Keratinocyte (primary cell): Measurements from ENCODE around the gene OPRL1. TPM values are rescaled to one million over a fixed set of nuclear protein-coding genes. Genes with fewer than 3 reads are reported as not detected.

Source experiments
- DNase-seq: peaks from one replicate; pipeline ENCODE4 v3.0.0-alpha.2; 2011; ENCODE audit warnings: low read depth, missing footprints, low spot score
- FAIRE-seq: peaks from 2 replicates; lab custom pipeline; 2011; peaks lifted over from hg19 to GRCh38; lab: Jason Lieb, UNC
- H2AFZ ChIP-seq: 2 replicates; pipeline ENCODE4 v1.6.0; 2012; ENCODE audit warnings: low read length, control low read depth, inconsistent platforms; ENCODE audit not compliant: control insufficient read depth
- H3K27ac ChIP-seq: 2 replicates; pipeline ENCODE4 v1.5.1; 2011; ENCODE audit warnings: low read length; ENCODE audit not compliant: control insufficient read depth, insufficient read depth
- H3K27me3 ChIP-seq: 3 replicates; pipeline ENCODE4 v1.6.0; 2011; ENCODE audit warnings: low read length; ENCODE audit not compliant: control insufficient read depth, insufficient read depth; ENCODE audit errors: extremely low read depth
- H3K36me3 ChIP-seq, 2 experiments: 2 replicates in 1 of 2; 3 replicates in 1 of 2; pipeline ENCODE4 v1.5.1; 2011; ENCODE audit warnings: low read length in 2 of 2, mild to moderate bottlenecking in 1 of 2; ENCODE audit not compliant: control insufficient read depth in 2 of 2, insufficient read depth in 2 of 2; ENCODE audit errors: extremely low read depth in 1 of 2
- H3K4me1 ChIP-seq: 3 replicates; pipeline ENCODE4 v1.5.1; 2011; ENCODE audit warnings: low read length; ENCODE audit not compliant: control insufficient read depth, insufficient read depth; ENCODE audit errors: extremely low read depth
- H3K4me2 ChIP-seq: 3 replicates; pipeline ENCODE4 v1.6.0; 2011; ENCODE audit warnings: low read depth, low read length; ENCODE audit not compliant: control insufficient read depth, insufficient read depth; ENCODE audit errors: extremely low read depth
- H3K4me3 ChIP-seq, 3 experiments: fragments of 200-600 bp in 1 of 3; sonication (generic) in 1 of 3; 2 replicates in 2 of 3; 3 replicates in 1 of 3; pipeline ENCODE4 v1.5.1; 2011 to 2016; ENCODE audit warnings: low read length in 3 of 3, mild to moderate bottlenecking in 3 of 3, control low read depth in 2 of 3, inconsistent platforms in 1 of 3, low read depth in 1 of 3, mixed read lengths in 1 of 3, mixed run types in 1 of 3, moderate library complexity in 1 of 3; ENCODE audit not compliant: control insufficient read depth in 2 of 3, insufficient read depth in 2 of 3; ENCODE audit errors: extremely low read depth in 1 of 3
- H3K79me2 ChIP-seq: 2 replicates; pipeline ENCODE4 v1.6.0; 2012; ENCODE audit warnings: low read length; ENCODE audit not compliant: control insufficient read depth, insufficient read depth
- H3K9ac ChIP-seq: 3 replicates; pipeline ENCODE4 v1.6.0; 2011; ENCODE audit warnings: low read length; ENCODE audit not compliant: control insufficient read depth, insufficient read depth; ENCODE audit errors: extremely low read depth
- H3K9me1 ChIP-seq: 3 replicates; pipeline ENCODE4 v1.6.0; 2011; ENCODE audit warnings: low read length; ENCODE audit not compliant: control insufficient read depth, insufficient read depth; ENCODE audit errors: extremely low read depth
- H3K9me3 ChIP-seq: 2 replicates; pipeline ENCODE4 v1.5.1; 2012; ENCODE audit warnings: low read depth, low read length; ENCODE audit not compliant: control insufficient read depth
- H4K20me1 ChIP-seq: 3 replicates; pipeline ENCODE4 v1.6.0; 2011; ENCODE audit warnings: low read length; ENCODE audit not compliant: control insufficient read depth, insufficient read depth; ENCODE audit errors: extremely low read depth
- EZH2 ChIP-seq: IDR thresholded peaks from one replicate; pipeline ENCODE4 v1.6.1; 2012; ENCODE audit warnings: inconsistent platforms, mild to moderate bottlenecking, low read length, moderate library complexity
- dilution Hi-C: fragments of 300-500 bp; cut with MboI; formaldehyde crosslinking; loops from one replicate; pipeline ENCODE4 v1.7.0; 2020; ENCODE audit warnings: low sequenced_read_pairs; ENCODE audit not compliant: extremely low pct_ligation_motif_present
- polyA plus RNA-seq, 5 experiments: library from polyadenylated mRNA; depleted of rRNA in 3 of 5; stranded (reverse) in 3 of 5; stranded (forward) in 1 of 5; unstranded in 1 of 5; fragments of >200 nt; gene quantifications; 1 replicate in 1 of 5; 2 replicates in 3 of 5; 3 replicates in 1 of 5; pipeline versions ENCODE4 v1.2.1 to v1.2.3, GENCODE V29; 2011 to 2012; ENCODE audit warnings: missing spikeins in 2 of 5, low read depth in 1 of 5, low replicate concordance in 1 of 5
- TF ChIP-seq, protein P1 (sequence below), 3 experiments: IDR thresholded peaks in 1 of 3; conservative IDR thresholded peaks in 1 of 3; optimal IDR thresholded peaks in 1 of 3; 2 replicates in 2 of 3; 3 replicates in 1 of 3; pipeline versions ENCODE3 to v1.5.1; 2011; ENCODE audit warnings: low read length in 3 of 3, mild to moderate bottlenecking in 3 of 3, moderate library complexity in 2 of 3, control low read depth in 1 of 3, inconsistent platforms in 1 of 3; ENCODE audit not compliant: insufficient read depth in 2 of 3; ENCODE audit errors: extremely low read depth in 1 of 3

The OPRL1 gene
- polyA plus RNA-seq, 1 donor (not counting 4 experiments of a cell fraction or from before 2014, with no cell fraction given) = 0.25 TPM

GRCh38 chr20:64083804-64084684 is 4.2 kb downstream of the OPRL1 start, which contains the start of gene LKAAEAR1:
Gene LKAAEAR1, minus strand, starts transcription at chr20:64084398. Its CDS starts 179 bp downstream, at chr20:64084219.
- Histone ChIP-seq H3K9ac (no peak within 1 kb of the TSS), H3K4me3 (peak within 1 kb of the TSS; percentile 32 to 38 (median 38)), H3K27me3 (peaks cover 43% of the 10 kb centered on the region), H2AFZ (peak within 1 kb of the TSS; percentile 51), H3K4me2 (peak within 1 kb of the TSS; percentile 78), H3K36me3 (no peaks in the 10 kb centered on the region), H3K9me1 (no peaks in the 10 kb centered on the region), H3K27ac (no peak within 1 kb of the TSS), H3K9me3 (no peaks in the 10 kb centered on the region), H3K79me2 (no peaks in the 10 kb centered on the region), H3K4me1 (peaks cover 6% of the 10 kb centered on the region), H4K20me1 (no peaks in the 10 kb centered on the region)
- TF ChIP-seq, protein P1, sequence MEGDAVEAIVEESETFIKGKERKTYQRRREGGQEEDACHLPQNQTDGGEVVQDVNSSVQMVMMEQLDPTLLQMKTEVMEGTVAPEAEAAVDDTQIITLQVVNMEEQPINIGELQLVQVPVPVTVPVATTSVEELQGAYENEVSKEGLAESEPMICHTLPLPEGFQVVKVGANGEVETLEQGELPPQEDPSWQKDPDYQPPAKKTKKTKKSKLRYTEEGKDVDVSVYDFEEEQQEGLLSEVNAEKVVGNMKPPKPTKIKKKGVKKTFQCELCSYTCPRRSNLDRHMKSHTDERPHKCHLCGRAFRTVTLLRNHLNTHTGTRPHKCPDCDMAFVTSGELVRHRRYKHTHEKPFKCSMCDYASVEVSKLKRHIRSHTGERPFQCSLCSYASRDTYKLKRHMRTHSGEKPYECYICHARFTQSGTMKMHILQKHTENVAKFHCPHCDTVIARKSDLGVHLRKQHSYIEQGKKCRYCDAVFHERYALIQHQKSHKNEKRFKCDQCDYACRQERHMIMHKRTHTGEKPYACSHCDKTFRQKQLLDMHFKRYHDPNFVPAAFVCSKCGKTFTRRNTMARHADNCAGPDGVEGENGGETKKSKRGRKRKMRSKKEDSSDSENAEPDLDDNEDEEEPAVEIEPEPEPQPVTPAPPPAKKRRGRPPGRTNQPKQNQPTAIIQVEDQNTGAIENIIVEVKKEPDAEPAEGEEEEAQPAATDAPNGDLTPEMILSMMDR (optimal IDR thresholded peaks at IDR 0.05 in 1 of 3, IDR thresholded peaks at IDR 0.05 in 1 of 3, conservative IDR thresholded peaks at IDR 0.05 in 1 of 3; ENCODE audit: extremely low read depth in 1 of 3, insufficient read depth in 2 of 3, low read length in 3 of 3) = no peak
- TF ChIP-seq EZH2 = peak; percentile 79
- FAIRE-seq (no peak), DNase-seq (no peak)
- dilution Hi-C loops = no loop called here

DNA sequence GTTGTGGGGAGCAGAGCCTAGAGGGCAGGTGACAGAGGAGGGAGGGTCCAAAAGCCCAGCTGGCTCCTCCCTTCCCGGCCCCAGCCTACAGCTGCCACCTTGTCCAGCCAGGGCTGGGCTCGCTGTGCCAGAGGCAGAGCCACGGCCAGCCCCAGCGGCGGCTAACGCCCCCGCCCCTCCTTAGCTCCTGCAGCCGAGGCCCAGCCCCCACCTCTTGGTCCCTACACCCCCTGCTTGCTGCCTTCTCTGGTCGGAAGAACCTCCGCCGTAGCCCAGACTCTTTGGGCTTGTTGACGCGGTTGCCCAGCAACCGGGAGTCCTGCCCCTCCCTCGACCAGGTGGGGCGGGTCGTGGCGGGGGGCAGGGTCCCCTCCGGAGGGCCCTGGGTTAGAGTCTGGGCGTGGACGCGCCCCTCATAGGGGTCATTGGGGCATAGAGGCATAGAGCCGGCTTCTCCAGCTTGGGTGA is 4.8 kb downstream of the OPRL1 start:
- no peak overlapping the region for H3K4me3 ChIP-seq
- H2AFZ ChIP-seq = no peak overlapping the region
- dilution Hi-C loops = no loop called here
- TF ChIP-seq, protein P1 (optimal IDR thresholded peaks at IDR 0.05 in 1 of 3, IDR thresholded peaks at IDR 0.05 in 1 of 3, conservative IDR thresholded peaks at IDR 0.05 in 1 of 3; ENCODE audit: extremely low read depth in 1 of 3, insufficient read depth in 2 of 3, low read length in 3 of 3) = no peak
- TF ChIP-seq EZH2 = no peak
- H3K36me3 ChIP-seq = no peaks in the 10 kb centered on the region
- H3K9me3 ChIP-seq = no peaks in the 10 kb centered on the region
- FAIRE-seq = no peak
- H3K27me3 ChIP-seq = peaks cover 43% of the 10 kb centered on the region
- no peaks in the 10 kb centered on the region for H3K79me2 ChIP-seq
- H3K9me1 ChIP-seq = no peaks in the 10 kb centered on the region
- no peak overlapping the region for H3K4me2 ChIP-seq
- H3K27ac ChIP-seq = no peak overlapping the region
- H3K4me1 ChIP-seq = peaks cover 6% of the 10 kb centered on the region
- H4K20me1 ChIP-seq = no peaks in the 10 kb centered on the region
- DNase-seq = no peak
- no peak overlapping the region for H3K9ac ChIP-seq
